Endothelial cell of umbilical vein (primary cell): ENCODE data around the gene GRM8. TPM values are rescaled to one million over a fixed set of nuclear protein-coding genes. Genes with fewer than 3 reads are reported as not detected.

Source experiments
- BruUV-seq: library from RNA; stranded (reverse); fragments of 400-500 nt; replicated peaks from 2 replicates; lab custom pipeline; 2021; lab: Mats Ljungman, UMichigan
- CTCF ChIA-PET: fragments of 300-600, 350-600 bp; sonication (Branson Sonifier 250); formaldehyde crosslinking; loops from one replicate; lab custom pipeline; 2021; ENCODE audit warnings: antibody characterized with exemption, inconsistent platforms; lab: Charles Lee
- POLR2A ChIA-PET: fragments of 300-600, 350-600 bp; sonication (Branson Sonifier 250); formaldehyde crosslinking; loops from one replicate; lab custom pipeline; 2021; ENCODE audit warnings: antibody characterized with exemption, inconsistent platforms; lab: Charles Lee
- DNase-seq: peaks from one replicate; pipeline ENCODE4 v3.0.0-alpha.2; 2011; ENCODE audit warnings: low read depth, low spot score
- FAIRE-seq: peaks from 2 replicates; lab custom pipeline; 2011; peaks lifted over from hg19 to GRCh38; lab: Jason Lieb, UNC
- H2AFZ ChIP-seq: 2 replicates; pipeline ENCODE4 v1.6.0; 2012; ENCODE audit warnings: low read depth, low read length, control low read depth, inconsistent platforms
- H3K27ac ChIP-seq: 2 replicates; pipeline ENCODE4 v1.5.1; 2011; ENCODE audit warnings: low read depth, mild to moderate bottlenecking, control low read depth, low read length, moderate library complexity; ENCODE audit not compliant: insufficient read depth
- H3K27me3 ChIP-seq, 2 experiments: 2 replicates each; pipeline versions ENCODE4 v1.6.0 to v1.6.1; 2011; ENCODE audit warnings: low read length in 2 of 2, mixed read lengths in 1 of 2; ENCODE audit not compliant: control insufficient read depth in 2 of 2, insufficient read depth in 2 of 2
- H3K36me3 ChIP-seq, 2 experiments: 2 replicates in 1 of 2; 3 replicates in 1 of 2; pipeline ENCODE4 v1.5.1; 2011; ENCODE audit warnings: low read length in 2 of 2, mild to moderate bottlenecking in 1 of 2, moderate library complexity in 1 of 2; ENCODE audit not compliant: control insufficient read depth in 2 of 2, insufficient read depth in 2 of 2; ENCODE audit errors: extremely low read depth in 1 of 2
- H3K4me1 ChIP-seq: 3 replicates; pipeline ENCODE4 v1.5.1; 2011; ENCODE audit warnings: mild to moderate bottlenecking, low read length; ENCODE audit not compliant: control insufficient read depth, insufficient read depth; ENCODE audit errors: extremely low read depth
- H3K4me2 ChIP-seq: 2 replicates; pipeline ENCODE4 v1.6.1; 2011; ENCODE audit warnings: low read length, control low read depth, mixed read lengths; ENCODE audit not compliant: insufficient read depth
- H3K4me3 ChIP-seq, 3 experiments: fragments of 200-600 bp in 1 of 3; sonication (generic), shearing (Covaris generic) in 1 of 3; replicated peaks in 1 of 3; 2 replicates each; pipeline ENCODE4 v1.5.1; 2011 to 2016; ENCODE audit warnings: control low read depth in 3 of 3, low read length in 3 of 3, mild to moderate bottlenecking in 2 of 3, inconsistent platforms in 1 of 3, low read depth in 1 of 3, moderate library complexity in 1 of 3; ENCODE audit not compliant: insufficient read depth in 1 of 3
- H3K79me2 ChIP-seq: 2 replicates; pipeline ENCODE4 v1.6.0; 2012; ENCODE audit warnings: low read length, inconsistent platforms; ENCODE audit not compliant: control insufficient read depth, insufficient read depth
- H3K9ac ChIP-seq: replicated peaks from 2 replicates; pipeline ENCODE3; 2011; ENCODE audit warnings: low read length, control low read depth; ENCODE audit not compliant: insufficient read depth; ENCODE audit errors: extremely low read depth
- H3K9me1 ChIP-seq: replicated peaks from 3 replicates; pipeline ENCODE4 v1.6.0; 2011; ENCODE audit warnings: mild to moderate bottlenecking, low read length; ENCODE audit not compliant: control insufficient read depth, insufficient read depth; ENCODE audit errors: extremely low read depth
- H3K9me3 ChIP-seq: replicated peaks from 2 replicates; pipeline ENCODE4 v1.5.1; 2012; ENCODE audit warnings: low read length, inconsistent platforms; ENCODE audit not compliant: control insufficient read depth, insufficient read depth
- H4K20me1 ChIP-seq: replicated peaks from 2 replicates; pipeline ENCODE3; 2011; ENCODE audit warnings: mild to moderate bottlenecking, low read length; ENCODE audit not compliant: control insufficient read depth, insufficient read depth; ENCODE audit errors: extremely low read depth
- EZH2 ChIP-seq: IDR thresholded peaks from 2 replicates; pipeline ENCODE4 v1.6.1; 2012; ENCODE audit warnings: borderline replicate concordance, low read depth, mild to moderate bottlenecking, moderate library complexity, low read length, inconsistent platforms; ENCODE audit not compliant: severe bottlenecking
- FOS ChIP-seq: IDR thresholded peaks from 2 replicates; pipeline ENCODE4 v1.6.1; 2011; ENCODE audit warnings: mild to moderate bottlenecking, low read length, moderate library complexity, borderline replicate concordance; ENCODE audit not compliant: insufficient read depth
- GATA2 ChIP-seq: IDR thresholded peaks from 2 replicates; pipeline ENCODE4 v1.7.0; 2011; ENCODE audit warnings: low read depth, mild to moderate bottlenecking, moderate library complexity, mixed read lengths, low read length; ENCODE audit not compliant: insufficient read length, insufficient read depth
- JUN ChIP-seq: IDR thresholded peaks from 2 replicates; pipeline ENCODE4 v1.6.1; 2011; ENCODE audit warnings: borderline replicate concordance, low read depth; ENCODE audit not compliant: insufficient read length, insufficient read depth
- MYC ChIP-seq: IDR thresholded peaks from one replicate; pipeline ENCODE4 v1.6.1; 2011; ENCODE audit warnings: mild to moderate bottlenecking, low read depth, low read length
- POLR2A ChIP-seq: IDR thresholded peaks from 2 replicates; pipeline ENCODE4 v1.6.1; 2012; ENCODE audit warnings: low read depth, mild to moderate bottlenecking, control low read depth, low read length
- POLR2AphosphoS5 ChIP-seq: IDR thresholded peaks from 2 replicates; pipeline ENCODE4 v1.6.1; 2012; ENCODE audit warnings: low read depth, mild to moderate bottlenecking, control low read depth, low read length, moderate library complexity; ENCODE audit not compliant: insufficient read depth
- dilution Hi-C: fragments of 300-500 bp; cut with MboI; formaldehyde crosslinking; loops from one replicate; pipeline ENCODE4 v1.15.0; 2019; ENCODE audit warnings: low sequenced_read_pairs; ENCODE audit not compliant: extremely low pct_ligation_motif_present
- intact Hi-C: fragments of 100-400 bp; cut with micrococcal nuclease; formaldehyde crosslinking; loops from one replicate; pipeline ENCODE4 v1.10.0; 2022
- polyA plus RNA-seq, 4 experiments: library from polyadenylated mRNA; depleted of rRNA in 3 of 4; stranded (reverse) in 3 of 4; unstranded in 1 of 4; fragments of >200 nt; gene quantifications; 2 replicates each; pipeline versions ENCODE4 v1.2.1 to v1.2.3, GENCODE V29; 2011 to 2012; ENCODE audit warnings: missing spikeins in 1 of 4
- total RNA-seq: library from RNA; stranded (reverse); gene quantifications from 2 replicates; pipeline ENCODE4 v1.2.3, GENCODE V29; 2021
- TF ChIP-seq, protein P1 (sequence below): IDR thresholded peaks from 2 replicates; pipeline ENCODE4 v1.6.1; 2011; ENCODE audit not compliant: insufficient read depth, insufficient read length
- TF ChIP-seq, protein P2 (sequence below), 2 donors: IDR thresholded peaks; 1 replicate in 1 of 2; 2 replicates in 1 of 2; pipeline ENCODE4 v1.5.1; 2011; ENCODE audit warnings: low read length in 2 of 2, mild to moderate bottlenecking in 2 of 2, moderate library complexity in 2 of 2, control low read depth in 1 of 2, inconsistent platforms in 1 of 2, low read depth in 1 of 2; ENCODE audit not compliant: insufficient read depth in 1 of 2; ENCODE audit errors: extremely low read depth in 1 of 2

Gene GRM8
- total and polyA plus RNA-seq, 2 donors (not counting 3 experiments of a cell fraction or from before 2014, with no cell fraction given), result not detected

DNA sequence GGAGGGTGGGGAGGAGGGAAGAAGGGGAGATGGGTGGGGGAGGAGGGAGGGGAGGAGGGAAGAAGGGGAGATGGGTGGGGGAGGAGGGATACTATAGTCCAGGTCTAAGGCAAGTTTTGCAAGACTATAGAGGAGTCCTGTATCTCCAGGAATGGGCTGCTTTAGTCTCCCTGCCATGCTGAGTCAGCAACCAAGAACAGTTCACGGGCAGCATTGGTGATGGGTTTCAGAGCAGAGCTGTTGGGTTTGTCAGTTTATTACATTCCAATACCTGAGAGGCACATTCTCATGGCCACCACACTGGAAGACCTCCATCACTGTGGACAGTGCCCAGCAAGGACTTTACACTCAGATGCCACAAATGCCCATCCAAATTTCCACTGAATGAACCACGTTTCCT is 212.7 kb downstream of the GRM8 start:
- no peak overlapping the region for H3K9ac ChIP-seq
- H3K27me3 ChIP-seq, result no peaks in the 10 kb centered on the region
- DNase-seq (no peak), FAIRE-seq (no peak)
- no peak overlapping the region for H2AFZ ChIP-seq
- H3K9me1 ChIP-seq, result no peaks in the 10 kb centered on the region
- dilution Hi-C loops (no loop called here), intact Hi-C loops (no loop called here)
- ChIA-PET CTCF (no interaction called here), POLR2A (no interaction called here)
- H3K9me3 ChIP-seq, result no peaks in the 10 kb centered on the region
- no peaks in the 10 kb centered on the region for H4K20me1 ChIP-seq
- H3K27ac ChIP-seq, result no peak overlapping the region
- H3K4me3 ChIP-seq, result no peak overlapping the region
- H3K4me1 ChIP-seq, result no peaks in the 10 kb centered on the region
- H3K4me2 ChIP-seq, result no peak overlapping the region
- TF ChIP-seq POLR2A, result no peak
- TF ChIP-seq, protein P1, sequence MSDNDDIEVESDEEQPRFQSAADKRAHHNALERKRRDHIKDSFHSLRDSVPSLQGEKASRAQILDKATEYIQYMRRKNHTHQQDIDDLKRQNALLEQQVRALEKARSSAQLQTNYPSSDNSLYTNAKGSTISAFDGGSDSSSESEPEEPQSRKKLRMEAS, result no peak
- no peak for TF ChIP-seq EZH2
- TF ChIP-seq JUN, result no peak
- TF ChIP-seq MYC, result no peak
- TF ChIP-seq, protein P2, sequence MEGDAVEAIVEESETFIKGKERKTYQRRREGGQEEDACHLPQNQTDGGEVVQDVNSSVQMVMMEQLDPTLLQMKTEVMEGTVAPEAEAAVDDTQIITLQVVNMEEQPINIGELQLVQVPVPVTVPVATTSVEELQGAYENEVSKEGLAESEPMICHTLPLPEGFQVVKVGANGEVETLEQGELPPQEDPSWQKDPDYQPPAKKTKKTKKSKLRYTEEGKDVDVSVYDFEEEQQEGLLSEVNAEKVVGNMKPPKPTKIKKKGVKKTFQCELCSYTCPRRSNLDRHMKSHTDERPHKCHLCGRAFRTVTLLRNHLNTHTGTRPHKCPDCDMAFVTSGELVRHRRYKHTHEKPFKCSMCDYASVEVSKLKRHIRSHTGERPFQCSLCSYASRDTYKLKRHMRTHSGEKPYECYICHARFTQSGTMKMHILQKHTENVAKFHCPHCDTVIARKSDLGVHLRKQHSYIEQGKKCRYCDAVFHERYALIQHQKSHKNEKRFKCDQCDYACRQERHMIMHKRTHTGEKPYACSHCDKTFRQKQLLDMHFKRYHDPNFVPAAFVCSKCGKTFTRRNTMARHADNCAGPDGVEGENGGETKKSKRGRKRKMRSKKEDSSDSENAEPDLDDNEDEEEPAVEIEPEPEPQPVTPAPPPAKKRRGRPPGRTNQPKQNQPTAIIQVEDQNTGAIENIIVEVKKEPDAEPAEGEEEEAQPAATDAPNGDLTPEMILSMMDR (IDR thresholded peaks at IDR 0.05; ENCODE audit: extremely low read depth in 1 of 2, insufficient read depth in 1 of 2, low read depth in 1 of 2, low read length in 2 of 2), result no peak
- TF ChIP-seq POLR2AphosphoS5, result no peak
- TF ChIP-seq FOS, result no peak
- TF ChIP-seq GATA2, result no peak
- H3K36me3 ChIP-seq, result no peaks in the 10 kb centered on the region
- H3K79me2 ChIP-seq, result no peaks in the 10 kb centered on the region
- BruUV-seq, result no TSS peak
